ENCODE data around the gene MKRN1.

- TF ChIP-seq CTCF (IDR thresholded peaks at IDR 0.05), result no peak
- no peak for TF ChIP-seq POLR2A (IDR thresholded peaks at IDR 0.05)
- TF ChIP-seq POLR2AphosphoS5 (IDR thresholded peaks at IDR 0.05; ENCODE audit: insufficient read depth in 1 of 2, low read depth in 1 of 2), result no peak
Measured at GRCh38 chr7:140435252-140435895, 43.9 kb downstream of the MKRN1 start.
